KOPT-K1 (cell line): ENCODE measurements around the gene CYTH4.
"Not testable (repeated sequence)": the region's sequence is repeated elsewhere in the genome, so short reads cannot be mapped to it uniquely, and the experiment has no call there.

Source experiments
- H3K27ac ChIP-seq: fragments of 200-600 bp; sonication (generic); 2 replicates; pipeline ENCODE4 v1.5.1; 2016; ENCODE audit warnings: antibody characterized with exemption, mild to moderate bottlenecking, low read depth, low read length; ENCODE audit not compliant: poor library complexity, severe bottlenecking
- H3K36me3 ChIP-seq: fragments of 200-600 bp; sonication (generic); 2 replicates; pipeline ENCODE4 v1.5.1; 2017; ENCODE audit warnings: antibody characterized with exemption, mild to moderate bottlenecking, low read length, moderate library complexity; ENCODE audit not compliant: insufficient read depth
- H3K9me3 ChIP-seq: fragments of 200-600 bp; sonication (generic); 2 replicates; pipeline ENCODE4 v1.5.1; 2017; ENCODE audit warnings: antibody characterized with exemption, low read length, mild to moderate bottlenecking; ENCODE audit not compliant: insufficient read depth, poor library complexity, severe bottlenecking

Gene CYTH4

GRCh38 chr22:37314315-37315074, 32.2 kb downstream of the CYTH4 start:
- no peaks in the 10 kb centered on the region for H3K36me3 ChIP-seq
- no peaks in the 10 kb centered on the region for H3K9me3 ChIP-seq
- no peak overlapping the region for H3K27ac ChIP-seq

DNA sequence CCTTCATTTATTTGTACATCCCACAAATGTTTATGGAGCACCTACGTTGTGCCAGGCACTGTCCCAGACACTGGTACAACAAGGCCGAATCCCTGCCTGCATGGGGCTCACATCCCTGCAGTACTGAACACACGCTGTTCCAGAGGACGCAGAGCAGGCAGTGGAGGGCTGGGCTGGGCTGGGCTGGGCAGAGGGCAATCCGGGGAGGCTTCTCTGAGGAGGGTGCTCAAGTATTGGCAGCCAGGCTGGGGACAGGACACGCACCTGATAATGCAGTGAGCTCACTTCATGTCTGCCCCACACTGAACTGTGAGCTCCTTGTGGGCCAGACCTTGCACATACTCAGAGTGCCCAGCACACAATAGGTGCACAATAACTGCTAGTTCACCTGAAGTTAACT, 34.1 kb downstream of the CYTH4 start:
- H3K9me3 ChIP-seq: no peaks in the 10 kb centered on the region
- no peaks in the 10 kb centered on the region for H3K36me3 ChIP-seq
- no peak overlapping the region for H3K27ac ChIP-seq

DNA sequence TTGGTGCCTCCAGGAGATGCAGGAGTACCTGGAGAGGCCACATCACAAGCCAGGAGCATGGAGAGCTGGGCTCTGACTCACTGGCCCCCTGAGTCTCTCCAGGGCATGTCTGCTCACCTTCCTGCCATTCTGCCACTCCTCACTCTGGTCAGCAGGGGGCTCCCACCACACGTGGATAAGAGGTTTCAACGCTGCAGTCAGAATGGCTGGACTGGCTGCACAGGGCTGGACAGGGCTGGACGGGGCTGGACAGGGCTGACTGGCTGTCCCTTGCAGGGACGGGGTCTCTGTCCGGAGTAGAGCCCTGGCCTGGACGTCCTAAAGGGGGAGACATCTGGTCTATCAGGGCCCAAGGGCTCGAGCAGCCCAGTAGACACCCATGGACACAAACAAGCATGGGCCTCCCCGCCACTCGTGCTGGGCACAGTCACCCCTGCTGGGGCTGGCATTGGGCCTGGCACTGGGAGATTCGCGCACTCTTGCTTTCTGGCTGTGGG, 34.6 kb downstream of the CYTH4 start:
- Histone ChIP-seq H3K9me3 (no peaks in the 10 kb centered on the region), H3K27ac (no peak overlapping the region), H3K36me3 (no peaks in the 10 kb centered on the region)

DNA sequence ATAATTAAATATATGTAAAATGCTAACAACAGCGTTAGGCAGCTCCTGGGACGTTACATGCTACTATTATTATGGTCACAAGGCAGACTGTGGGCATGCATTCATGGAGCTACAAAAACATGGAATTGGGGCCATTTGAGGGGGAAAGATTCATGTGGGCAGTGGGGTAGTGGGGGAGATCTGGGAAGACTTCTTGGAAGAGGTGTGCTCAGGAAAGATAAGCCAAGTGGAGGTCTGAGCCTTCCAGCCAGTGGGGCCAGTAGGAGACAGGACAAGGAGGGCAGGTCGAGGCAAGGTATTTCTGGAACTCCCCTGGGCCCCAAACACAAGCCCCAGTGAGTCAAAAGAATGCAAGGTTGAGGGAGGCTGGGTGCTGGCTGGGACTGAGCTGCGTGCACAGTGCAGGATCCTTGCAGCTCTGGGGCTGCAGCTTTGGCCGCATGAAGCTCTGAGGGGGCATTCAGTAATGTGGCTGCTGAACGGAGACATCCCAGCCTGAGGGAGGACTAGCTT, 35.4 kb downstream of the CYTH4 start:
- Histone ChIP-seq H3K36me3 (no peaks in the 10 kb centered on the region), H3K27ac (no peak overlapping the region), H3K9me3 (no peaks in the 10 kb centered on the region)

DNA sequence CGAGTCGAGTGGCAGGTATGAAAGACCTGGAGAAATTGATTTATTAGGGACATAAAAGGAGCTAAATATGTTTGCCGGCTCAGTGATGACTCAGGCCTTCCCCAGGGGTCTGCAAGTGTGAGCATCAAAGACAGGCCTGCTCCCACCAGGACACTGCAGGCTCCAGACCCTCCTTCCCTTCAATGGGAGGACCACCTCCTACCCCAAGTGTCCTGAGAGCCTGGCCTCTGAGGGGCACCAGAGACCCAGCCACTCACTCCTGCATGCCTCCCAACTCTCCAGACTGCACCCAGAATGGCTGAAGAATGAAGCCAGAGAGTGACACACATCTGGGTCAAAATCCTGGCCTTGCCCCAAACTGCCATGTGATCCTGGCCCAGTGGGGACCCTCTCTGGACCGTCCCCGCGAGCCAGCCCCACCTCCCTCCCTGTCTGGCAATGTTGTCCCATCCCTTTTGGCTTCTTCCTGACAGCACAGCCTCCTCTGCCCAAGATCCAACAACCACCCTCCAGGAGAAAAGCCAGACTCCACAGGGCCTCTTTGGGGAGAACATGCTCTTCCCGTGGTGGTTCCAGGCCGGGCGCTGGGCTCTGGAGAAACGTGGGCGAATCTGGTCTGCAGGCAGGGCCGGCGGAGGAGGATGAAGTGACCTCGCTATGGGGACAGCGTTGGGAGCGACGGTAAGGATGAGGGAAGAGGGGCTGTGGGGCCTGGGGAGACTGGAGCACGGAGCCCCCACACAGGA, 36.2 kb downstream of the CYTH4 start:
- Histone ChIP-seq H3K36me3 (no peaks in the 10 kb centered on the region), H3K9me3 (no peaks in the 10 kb centered on the region), H3K27ac (no peak overlapping the region)

DNA sequence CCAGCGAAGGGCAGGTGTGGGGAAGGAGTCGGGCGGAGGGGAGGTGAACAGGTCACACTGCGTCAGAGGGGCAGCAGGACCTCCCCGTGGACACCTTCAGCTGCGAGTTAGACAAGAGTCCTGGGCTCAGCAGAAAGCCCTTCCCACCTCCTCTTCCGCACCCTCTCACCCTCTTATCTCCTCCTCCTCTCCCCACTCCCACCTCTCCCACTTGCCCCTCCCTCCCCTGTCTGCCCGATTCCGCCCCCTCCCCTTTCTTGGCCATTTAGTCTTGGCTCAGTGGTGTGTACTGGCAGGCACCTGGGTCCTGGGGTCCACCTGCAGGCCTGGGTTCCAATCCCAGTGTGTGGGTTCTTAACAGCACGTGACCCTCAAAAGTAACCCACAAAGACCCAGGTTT, 37.2 kb downstream of the CYTH4 start:
- no peak overlapping the region for H3K27ac ChIP-seq
- H3K9me3 ChIP-seq: no peaks in the 10 kb centered on the region
- H3K36me3 ChIP-seq: no peaks in the 10 kb centered on the region

DNA sequence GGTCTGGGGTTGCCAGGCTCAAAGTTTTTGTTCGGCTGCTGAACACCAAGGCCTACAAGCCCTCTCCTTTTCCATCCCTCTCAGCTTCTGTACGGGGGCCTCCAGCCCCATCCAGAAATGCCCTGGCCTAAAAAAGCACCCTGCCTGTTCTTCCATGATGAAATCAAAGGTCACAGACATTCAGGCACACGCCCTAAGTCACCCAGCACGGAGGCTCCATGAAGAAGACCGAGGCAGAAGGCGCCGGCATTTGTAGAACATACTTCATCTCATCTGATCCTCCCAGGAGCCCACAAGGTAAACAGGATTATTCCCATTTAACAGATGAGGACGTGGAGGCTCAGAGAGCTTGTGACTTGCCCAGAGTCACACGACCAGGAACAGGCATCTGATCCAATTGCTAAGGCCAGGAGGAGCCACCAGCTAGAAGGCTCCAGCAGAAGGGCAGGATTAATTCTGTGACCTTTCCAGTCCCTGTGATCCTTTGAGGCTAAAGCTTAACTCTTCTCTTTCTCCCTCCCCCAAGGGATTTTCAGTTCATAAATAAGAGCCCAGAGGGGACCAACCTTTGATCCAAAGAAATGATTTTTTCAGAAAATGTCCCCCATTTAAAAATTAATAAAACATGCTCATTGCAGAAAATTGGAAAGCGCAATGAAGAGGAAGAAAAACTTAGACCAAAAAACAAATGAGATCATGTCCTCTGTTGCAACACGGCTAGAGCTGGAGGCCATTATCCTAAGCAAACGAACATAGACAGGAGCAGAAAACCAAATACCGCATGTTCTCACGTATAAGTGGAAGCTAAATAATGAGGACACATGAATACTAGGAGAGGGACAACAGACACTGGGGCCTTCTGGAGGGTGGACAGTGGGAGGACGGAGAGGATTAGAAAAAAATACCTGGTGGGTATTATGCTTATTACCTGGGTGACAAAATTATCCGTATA, 38.7 kb downstream of the CYTH4 start:
- Histone ChIP-seq H3K9me3 (no peaks in the 10 kb centered on the region), H3K36me3 (no peaks in the 10 kb centered on the region), H3K27ac (no peak overlapping the region)

- Histone ChIP-seq H3K27ac (no peak overlapping the region), H3K9me3 (no peaks in the 10 kb centered on the region), H3K36me3 (no peaks in the 10 kb centered on the region)
These were observed 42.2 kb downstream of the CYTH4 start for GRCh38 chr22:37324340-37325038.

GRCh38 chr22:37325039-37325395, 42.7 kb downstream of the CYTH4 start:
- Histone ChIP-seq H3K27ac (no peak overlapping the region), H3K9me3 (no peaks in the 10 kb centered on the region), H3K36me3 (no peaks in the 10 kb centered on the region)

GRCh38 chr22:37326726-37327125, 44.4 kb downstream of the CYTH4 start:
- Histone ChIP-seq H3K9me3 (no peaks in the 10 kb centered on the region), H3K27ac (no peak overlapping the region), H3K36me3 (no peaks in the 10 kb centered on the region)

DNA sequence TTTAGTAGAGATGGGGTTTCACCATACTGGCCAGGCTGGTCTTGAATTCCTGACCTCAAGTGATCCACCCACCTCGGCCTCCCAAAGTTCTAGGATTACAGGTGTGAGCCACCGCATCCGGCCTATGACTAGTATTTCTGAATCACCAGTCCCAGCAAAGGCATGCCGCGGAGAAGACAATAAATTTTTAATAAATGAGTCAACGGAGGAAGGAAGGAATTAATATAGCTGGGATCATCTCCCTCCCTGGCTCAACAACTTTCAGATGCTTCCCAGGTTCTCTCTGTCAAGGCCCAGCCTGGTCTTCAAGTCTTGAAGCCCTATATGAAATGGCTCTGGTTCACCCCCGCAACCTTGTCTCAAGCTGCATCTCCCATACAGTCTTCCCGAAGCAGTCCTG, 45.7 kb downstream of the CYTH4 start:
- Histone ChIP-seq H3K9me3 (no peaks in the 10 kb centered on the region), H3K36me3 (no peaks in the 10 kb centered on the region), H3K27ac (no peak overlapping the region)

DNA sequence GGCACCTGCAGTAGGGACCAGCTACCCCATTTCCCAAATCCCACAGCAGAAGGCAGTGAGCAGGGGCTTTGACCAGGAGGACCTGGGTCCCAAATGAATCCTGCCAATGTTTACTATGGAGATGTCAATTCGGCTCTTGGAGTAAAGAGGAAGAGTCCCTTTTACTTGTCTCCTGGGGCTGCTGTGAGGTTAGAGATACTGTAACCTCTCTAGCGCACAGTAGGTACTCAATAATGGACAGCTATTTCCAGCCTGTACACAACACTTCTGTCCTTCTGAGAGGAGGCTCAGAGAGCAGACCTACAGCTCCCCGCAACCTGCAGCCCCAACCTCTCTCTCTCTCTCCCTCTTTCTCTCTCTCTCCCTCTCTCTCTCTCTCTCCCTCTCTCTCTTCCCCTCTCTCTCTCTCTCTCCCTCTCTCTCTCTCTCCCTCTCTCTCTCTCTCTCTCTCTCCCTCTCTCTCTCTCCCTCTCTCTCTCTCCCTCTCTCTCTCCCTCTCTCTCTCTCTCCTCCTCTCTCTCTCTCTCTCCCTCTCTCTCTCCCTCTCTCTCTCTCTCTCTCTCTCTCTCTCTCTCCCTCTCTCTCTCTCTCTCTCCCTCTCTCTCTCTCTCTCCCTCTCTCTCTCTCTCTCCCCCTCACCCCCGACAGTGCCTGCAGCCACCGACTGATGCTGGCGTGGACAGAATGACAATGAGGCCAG, 46.4 kb downstream of the CYTH4 start:
- not testable (repeated sequence) for H3K27ac ChIP-seq, H3K9me3 ChIP-seq, H3K36me3 ChIP-seq

DNA sequence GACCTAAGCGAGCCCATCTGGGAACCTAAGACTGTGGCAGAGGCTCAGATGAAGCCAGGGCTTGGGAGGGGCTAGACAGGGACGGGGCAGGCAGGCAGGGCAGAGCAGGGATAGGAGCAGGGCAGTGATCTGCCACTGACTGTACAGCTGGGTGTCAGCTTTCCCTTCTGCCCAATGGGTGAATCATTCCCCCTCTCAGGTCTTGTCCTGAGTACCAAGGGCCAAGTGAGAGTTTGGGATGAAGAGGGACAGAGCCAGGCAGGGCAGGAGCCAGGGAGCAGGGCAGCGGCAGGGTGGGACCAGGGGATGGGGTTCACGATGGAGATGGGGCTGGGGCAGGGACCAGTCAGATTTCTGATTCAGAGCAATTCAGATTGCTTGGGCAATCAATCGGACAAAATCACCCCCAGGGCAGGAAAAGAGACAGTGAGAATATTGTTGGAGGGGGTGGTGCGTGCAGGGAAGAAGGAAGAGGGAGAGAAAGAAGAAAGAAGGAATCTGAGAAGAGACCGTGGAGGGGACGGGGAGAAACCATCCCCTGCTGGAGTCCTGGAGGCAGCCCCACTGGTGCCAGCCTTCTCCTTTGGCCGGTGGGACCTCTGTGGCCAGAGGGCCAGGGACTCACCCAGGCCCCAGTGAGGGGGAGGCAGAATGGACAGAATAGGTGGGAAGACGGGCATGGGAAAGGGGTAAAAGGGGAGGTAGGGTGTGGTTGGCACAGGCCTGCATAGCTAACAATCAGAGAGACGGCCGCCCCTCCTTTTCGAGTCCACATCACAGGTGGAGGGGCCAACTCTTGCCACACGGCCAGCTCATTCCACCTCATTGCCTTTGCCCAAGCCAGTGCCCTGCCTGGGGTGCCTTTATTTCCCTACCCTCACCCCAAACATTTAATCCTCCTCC, 47.2 kb downstream of the CYTH4 start:
- no peak overlapping the region for H3K27ac ChIP-seq

More for the DNA sequence above, 47.2 kb downstream of the CYTH4 start:
- Histone ChIP-seq H3K36me3 (no peaks in the 10 kb centered on the region), H3K9me3 (no peaks in the 10 kb centered on the region)
